Activated naive CD4-positive, alpha-beta T cell treated with anti-CD3 and anti-CD28 coated beads for 36 hours (primary cell): ENCODE data around the gene MCU. TPM values are rescaled to one million over a fixed set of nuclear protein-coding genes. Genes with fewer than 3 reads are reported as not detected.

Source experiments
- microRNA-seq: library from miRNA; unstranded; fragments of <30 nt; microRNA quantifications from one replicate; pipeline ENCODE4 v1.2.0, GENCODE V29; 2022; ENCODE audit warnings: borderline microRNAs expressed, borderline replicate concordance
- total RNA-seq, 2 experiments: library from RNA; stranded (reverse); gene quantifications; one replicate each; pipeline ENCODE4 v1.2.3, GENCODE V29; 2021

MCU gene
- total RNA-seq, 2 experiments from 2014 or later = 23.6 to 25.6 TPM

Small RNAs within 50 kb of the gene (microRNA-seq; reads per million reads assigned to microRNA genes)
- gene MIR4676 = not detected

Other genes with a start within 250 kb of the MCU start
- 10 to 100 TPM; 40.0 to 41.9 TPM for gene MICU1, start 66.1 kb upstream of the MCU start, total RNA-seq
- not detected for gene OIT3, start 201.6 kb downstream of the MCU start, total RNA-seq